ENCODE data around the gene P2RX6. TPM values are rescaled to one million over a fixed set of nuclear protein-coding genes. Genes with fewer than 3 reads are reported as not detected.
A peak's percentile ranks its signal among the peaks of the same experiment; 100 is the strongest.
"Not testable (repeated sequence)": the region's sequence is repeated elsewhere in the genome, so short reads cannot be mapped to it uniquely, and the experiment has no call there.

Gene P2RX6
- total and polyA plus RNA-seq, 9 donors: 15.3 to 29.6 (median 22.6) TPM

DNA sequence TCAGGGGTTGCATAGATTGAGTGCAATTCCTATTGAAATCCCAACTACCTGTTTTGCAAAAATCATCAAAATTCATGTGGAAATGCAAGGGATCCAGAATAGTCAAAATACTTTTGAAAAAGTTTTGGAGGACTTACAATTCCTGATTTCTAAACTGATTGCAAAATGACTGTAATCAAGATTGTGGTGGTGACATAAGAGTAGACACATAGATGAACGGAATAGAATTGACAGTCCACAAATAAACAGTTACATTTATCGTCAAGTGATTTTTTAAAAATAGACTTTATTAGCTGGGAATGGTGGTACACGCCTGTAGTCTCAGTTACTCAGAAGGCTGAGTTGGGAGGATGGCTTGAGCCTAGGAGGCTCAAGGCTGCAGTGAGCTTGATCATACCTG lies 20.0 kb downstream of the P2RX6 start:
- no peak overlapping the region for H3K27ac ChIP-seq (ENCODE audit: low read length)
- no peaks in the 10 kb centered on the region for H3K36me3 ChIP-seq (ENCODE audit: control insufficient read depth, insufficient read depth, low read length)
- peaks cover 21% of the 10 kb centered on the region for H3K27me3 ChIP-seq (ENCODE audit: control insufficient read depth, insufficient read depth, low read length)
- H3K4me3 ChIP-seq (ENCODE audit: low read length): no peak overlapping the region
- H3K4me1 ChIP-seq (ENCODE audit: control insufficient read depth, insufficient read depth, low read length): peaks cover 22% of the 10 kb centered on the region
- no CpG with 5 or more reads among the region's 3 CpGs for WGBS (ENCODE audit: insufficient coverage)
- H3K9me3 ChIP-seq (replicated peaks; ENCODE audit: control insufficient read depth, low read depth, low read length): no peaks in the 10 kb centered on the region
- DNase-seq: no peak

DNA sequence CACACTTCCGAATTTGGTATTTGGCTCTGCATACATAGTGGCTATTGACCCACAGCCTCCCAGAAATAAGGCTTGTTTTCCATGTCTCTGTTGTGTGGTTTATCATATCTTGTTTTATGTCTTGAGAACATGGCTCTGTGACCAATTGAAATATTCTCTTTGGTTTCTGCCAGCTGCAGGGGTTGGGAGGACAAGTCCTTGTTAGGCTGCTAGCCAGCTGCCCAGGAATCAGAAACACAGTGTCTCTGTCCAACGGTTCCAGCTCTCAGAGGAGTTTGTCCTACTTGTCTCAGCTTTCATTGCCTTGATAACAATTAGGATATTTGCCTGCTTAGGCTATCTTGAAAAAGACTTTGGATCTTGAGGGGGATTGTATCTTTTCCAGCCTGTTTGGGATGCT lies 23.4 kb downstream of the P2RX6 start:
- Histone ChIP-seq H3K4me1 (ENCODE audit: control insufficient read depth, insufficient read depth, low read length) (peaks cover 10% of the 10 kb centered on the region), H3K36me3 (ENCODE audit: control insufficient read depth, insufficient read depth, low read length) (no peaks in the 10 kb centered on the region), H3K9me3 (replicated peaks; ENCODE audit: control insufficient read depth, low read depth, low read length) (no peaks in the 10 kb centered on the region), H3K4me3 (ENCODE audit: low read length) (no peak overlapping the region), H3K27me3 (ENCODE audit: control insufficient read depth, insufficient read depth, low read length) (peaks cover under 1% of the 10 kb centered on the region), H3K27ac (ENCODE audit: low read length) (no peak overlapping the region)
- peak; percentile 63 for DNase-seq
- WGBS (ENCODE audit: insufficient coverage): no CpG with 5 or more reads among the region's 2 CpGs

DNA sequence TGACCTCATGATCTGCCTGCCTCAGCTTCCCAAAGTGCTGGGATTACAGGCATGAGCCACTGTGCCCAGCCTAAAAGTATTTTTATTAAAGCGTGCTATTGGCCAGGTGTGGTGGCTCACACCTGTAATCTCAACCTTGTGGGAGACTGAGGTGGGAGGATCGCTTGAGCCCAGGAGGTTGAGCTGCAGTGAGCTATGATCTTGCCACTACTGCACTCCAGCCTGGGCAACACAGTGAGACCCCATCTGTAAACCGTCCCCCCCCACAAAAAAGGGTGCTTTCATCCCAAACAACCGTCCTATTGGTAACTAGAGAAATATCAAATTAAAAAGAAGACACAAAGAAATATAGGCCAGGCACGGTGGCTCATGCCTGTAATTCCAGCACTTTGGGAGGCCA lies 24.2 kb downstream of the P2RX6 start:
- no CpG with 5 or more reads among the region's 5 CpGs for WGBS (ENCODE audit: insufficient coverage)
- H3K9me3 ChIP-seq (replicated peaks; ENCODE audit: control insufficient read depth, low read depth, low read length); H3K4me3 ChIP-seq (ENCODE audit: low read length); DNase-seq; H3K36me3 ChIP-seq (ENCODE audit: control insufficient read depth, insufficient read depth, low read length); H3K27me3 ChIP-seq (ENCODE audit: control insufficient read depth, insufficient read depth, low read length); H3K27ac ChIP-seq (ENCODE audit: low read length): not testable (repeated sequence)
- peaks cover 18% of the 10 kb centered on the region for H3K4me1 ChIP-seq (ENCODE audit: control insufficient read depth, insufficient read depth, low read length)

DNA sequence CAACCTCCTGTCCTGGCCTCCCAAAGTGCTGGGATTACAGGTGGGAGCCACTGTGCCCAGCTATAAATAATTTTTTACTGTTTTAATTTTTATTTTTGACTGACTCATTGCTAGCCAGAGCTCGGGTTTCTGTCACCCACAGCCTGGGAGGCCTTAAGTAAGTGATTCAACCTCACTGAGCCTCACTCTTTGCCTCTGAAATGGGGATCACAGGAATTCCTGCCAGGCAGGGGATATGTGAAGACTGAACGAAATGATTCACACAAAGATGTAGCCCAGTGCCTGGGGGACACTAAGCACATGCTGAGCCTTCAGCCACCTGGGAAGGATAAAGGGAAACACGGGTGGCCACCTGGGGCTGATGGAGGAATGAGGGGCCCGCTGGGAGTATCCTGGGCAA lies 27.0 kb downstream of the P2RX6 start:
- Histone ChIP-seq H3K9me3 (replicated peaks; ENCODE audit: control insufficient read depth, low read depth, low read length) (no peaks in the 10 kb centered on the region), H3K4me3 (ENCODE audit: low read length) (no peak overlapping the region), H3K27ac (ENCODE audit: low read length) (no peak overlapping the region), H3K27me3 (ENCODE audit: control insufficient read depth, insufficient read depth, low read length) (no peaks in the 10 kb centered on the region), H3K36me3 (ENCODE audit: control insufficient read depth, insufficient read depth, low read length) (no peaks in the 10 kb centered on the region), H3K4me1 (ENCODE audit: control insufficient read depth, insufficient read depth, low read length) (peaks cover 39% of the 10 kb centered on the region)
- no peak for DNase-seq
- 68% methylated on average over 4 of the region's 4 CpGs for WGBS (ENCODE audit: insufficient coverage)

DNA sequence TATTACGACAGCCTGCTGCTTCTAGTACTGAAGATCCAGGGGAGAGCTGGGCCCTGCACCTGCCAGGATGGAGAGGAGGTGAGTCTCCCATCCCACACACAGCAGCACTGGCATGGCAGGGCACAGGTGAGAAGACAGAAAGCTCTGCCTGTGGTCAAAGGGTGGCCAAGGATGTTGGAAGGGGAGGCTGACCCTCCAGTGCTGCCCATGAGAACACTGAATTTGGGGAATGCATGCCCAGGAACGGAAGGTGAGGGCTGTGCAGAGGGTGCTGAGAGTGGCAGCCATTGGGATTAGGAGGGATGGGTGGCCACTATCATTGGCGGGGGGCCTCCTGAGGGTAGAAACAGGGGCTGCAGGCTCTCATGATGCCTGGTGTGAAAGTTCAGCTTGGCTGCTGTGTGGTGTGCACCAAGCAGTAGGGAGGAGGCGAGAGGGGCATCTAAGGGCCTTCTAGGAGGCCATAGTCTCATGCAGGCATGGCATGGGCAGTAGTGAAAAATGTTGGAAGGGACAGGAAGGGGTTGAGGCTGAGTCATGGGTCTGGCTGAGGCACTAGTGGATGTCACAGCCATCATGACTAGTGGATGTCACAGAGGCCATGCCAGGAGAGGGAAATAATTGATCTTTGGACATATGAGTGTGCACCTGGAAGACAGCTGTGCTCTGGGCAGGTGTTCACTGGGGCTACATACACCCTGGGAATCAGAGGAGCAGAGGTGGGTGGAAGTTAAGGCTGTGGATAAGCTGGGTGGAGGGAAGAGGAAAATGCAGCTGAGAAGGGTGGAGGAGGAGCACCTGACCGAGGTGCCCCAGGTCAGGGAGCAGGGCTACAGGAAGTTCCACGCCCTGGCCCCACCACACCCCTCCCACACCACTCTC lies 28.3 kb downstream of the P2RX6 start:
- no peak overlapping the region for H3K4me3 ChIP-seq (ENCODE audit: low read length)
- H3K36me3 ChIP-seq (ENCODE audit: control insufficient read depth, insufficient read depth, low read length): no peaks in the 10 kb centered on the region
- H3K4me1 ChIP-seq (ENCODE audit: control insufficient read depth, insufficient read depth, low read length): peaks cover 33% of the 10 kb centered on the region
- no peak overlapping the region for H3K27ac ChIP-seq (ENCODE audit: low read length)
- 58% methylated on average over 3 of the region's 6 CpGs for WGBS (ENCODE audit: insufficient coverage)
- DNase-seq: no peak
- no peaks in the 10 kb centered on the region for H3K27me3 ChIP-seq (ENCODE audit: control insufficient read depth, insufficient read depth, low read length)
- H3K9me3 ChIP-seq (replicated peaks; ENCODE audit: control insufficient read depth, low read depth, low read length): no peaks in the 10 kb centered on the region

DNA sequence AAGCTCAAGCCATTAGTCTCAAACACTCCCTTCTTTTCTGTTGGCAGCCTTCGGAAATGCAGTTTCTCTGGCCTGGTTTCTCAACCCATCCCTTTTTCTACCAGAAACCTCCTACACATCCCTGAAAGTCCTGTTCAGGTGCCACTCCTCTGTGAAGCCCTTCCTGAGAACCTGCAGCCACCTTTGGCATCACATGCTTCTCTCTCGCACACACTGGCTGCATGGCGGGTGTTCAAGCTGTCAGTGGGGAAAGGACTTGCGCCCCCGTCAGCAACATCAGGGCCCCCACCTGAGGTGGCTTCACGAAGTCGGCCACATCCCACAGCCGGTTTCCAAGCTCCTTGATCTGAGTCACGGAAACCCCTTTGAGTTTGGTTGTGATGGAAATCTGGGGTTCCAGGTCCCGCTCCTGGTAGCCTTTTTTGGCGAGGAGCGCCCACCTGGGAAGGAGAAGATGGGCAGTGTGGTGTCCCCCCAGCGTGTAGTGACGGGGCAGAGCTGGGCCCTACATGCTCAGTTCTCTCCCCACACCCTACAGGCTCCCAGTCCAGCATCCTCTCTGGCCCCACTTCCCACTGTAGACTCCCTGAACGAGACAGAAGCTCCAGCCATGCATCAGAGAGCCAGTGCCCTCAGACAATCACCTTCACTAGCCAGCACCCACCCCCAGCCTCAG lies 29.0 kb downstream of the P2RX6 start:
- H3K27me3 ChIP-seq (ENCODE audit: control insufficient read depth, insufficient read depth, low read length): no peaks in the 10 kb centered on the region
- DNase-seq: no peak
- H3K4me3 ChIP-seq (ENCODE audit: low read length): peak overlapping the region; percentile 51
- WGBS (ENCODE audit: insufficient coverage): 80% methylated on average over 5 of the region's 15 CpGs
- H3K4me1 ChIP-seq (ENCODE audit: control insufficient read depth, insufficient read depth, low read length): peaks cover 33% of the 10 kb centered on the region
- no peaks in the 10 kb centered on the region for H3K36me3 ChIP-seq (ENCODE audit: control insufficient read depth, insufficient read depth, low read length)
- no peaks in the 10 kb centered on the region for H3K9me3 ChIP-seq (replicated peaks; ENCODE audit: control insufficient read depth, low read depth, low read length)
- H3K27ac ChIP-seq (ENCODE audit: low read length): peak overlapping the region; percentile 69

DNA sequence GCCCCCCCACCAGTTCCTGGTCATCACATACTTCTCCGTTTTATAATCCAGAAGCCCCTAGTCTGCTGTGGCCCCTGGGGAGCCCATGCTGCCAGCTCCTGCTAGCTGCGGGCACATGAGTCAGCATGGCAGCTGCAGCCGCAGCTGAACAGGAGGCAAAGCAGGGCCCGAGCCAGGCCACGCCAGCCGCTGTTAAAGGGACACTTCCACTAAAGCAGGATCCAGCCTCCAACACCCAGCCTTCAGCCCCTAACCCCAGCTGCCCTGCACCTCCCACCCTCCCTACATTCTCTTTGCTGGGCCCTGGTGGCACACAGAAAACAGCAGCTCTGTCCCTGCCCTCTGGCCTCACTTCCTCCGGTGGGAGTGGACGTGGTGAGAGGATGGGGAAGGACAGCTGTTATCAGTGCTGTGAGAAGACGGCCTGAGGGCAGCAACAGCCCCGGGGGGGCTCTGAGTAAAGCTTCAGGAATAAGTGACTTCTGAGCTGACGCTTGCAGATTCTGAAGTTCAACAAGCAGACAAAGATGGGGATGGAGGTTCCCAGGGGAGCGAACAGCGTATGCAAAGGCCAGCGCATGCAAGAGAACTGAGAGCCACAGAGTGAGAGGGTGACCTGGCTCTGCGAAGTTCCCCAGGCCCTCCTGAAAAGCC lies 30.1 kb downstream of the P2RX6 start:
- Histone ChIP-seq H3K4me1 (ENCODE audit: control insufficient read depth, insufficient read depth, low read length) (peaks cover 33% of the 10 kb centered on the region), H3K27me3 (ENCODE audit: control insufficient read depth, insufficient read depth, low read length) (no peaks in the 10 kb centered on the region), H3K4me3 (ENCODE audit: low read length) (peak overlapping the region; percentile 51), H3K9me3 (replicated peaks; ENCODE audit: control insufficient read depth, low read depth, low read length) (no peaks in the 10 kb centered on the region), H3K27ac (ENCODE audit: low read length) (peak overlapping the region; percentile 81), H3K36me3 (ENCODE audit: control insufficient read depth, insufficient read depth, low read length) (no peaks in the 10 kb centered on the region)
- 16% methylated on average over 14 of the region's 15 CpGs for WGBS (ENCODE audit: insufficient coverage)
- peak; percentile 64 for DNase-seq

DNA sequence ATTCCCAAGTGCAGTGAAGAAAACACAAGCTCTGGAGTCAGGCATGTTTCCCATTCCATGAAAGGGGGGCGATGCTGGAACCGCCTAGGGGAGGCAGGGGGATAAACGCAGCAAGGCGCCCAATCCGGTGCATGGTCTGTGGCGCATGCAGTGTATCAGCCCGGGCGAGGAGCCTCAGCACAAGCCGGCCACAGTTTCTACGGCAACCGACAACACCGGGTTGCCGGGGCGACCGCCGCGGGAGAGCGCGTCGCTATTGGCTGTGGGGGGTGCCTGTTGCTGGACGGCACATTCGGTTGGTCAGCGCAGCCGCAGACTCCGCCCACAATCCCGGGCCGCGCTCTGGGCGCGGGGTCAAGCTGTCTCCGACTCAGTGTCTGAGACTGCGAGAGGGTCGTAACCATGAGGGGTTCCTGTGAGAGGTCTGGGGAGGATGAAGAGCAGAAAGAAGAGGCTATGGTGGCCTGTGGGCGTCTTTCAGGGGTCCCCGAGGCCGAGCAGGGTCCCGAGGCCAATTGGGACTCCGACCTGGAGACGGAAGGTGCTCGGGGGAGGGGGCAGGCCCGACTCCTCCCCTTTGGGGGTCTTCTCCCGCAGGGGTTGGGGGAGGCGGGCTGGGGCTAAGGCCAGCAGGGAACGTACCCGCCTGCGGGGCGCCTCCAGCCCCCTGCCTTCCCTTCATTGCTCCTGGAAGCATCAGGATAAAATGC lies 30.8 kb downstream of the P2RX6 start, which contains the start of gene LRRC74B:
Gene LRRC74B, plus strand, starts transcription at position 362 of the 710 bp plus-strand sequence. Its CDS starts 41 bp downstream, at position 403.
- peak within 1 kb of the TSS; percentile 81 for H3K27ac ChIP-seq (ENCODE audit: low read length)
- WGBS (ENCODE audit: insufficient coverage): under 1% methylated on average over 26 of the region's 47 CpGs
- H3K27me3 ChIP-seq (ENCODE audit: control insufficient read depth, insufficient read depth, low read length): no peaks in the 10 kb centered on the region
- DNase-seq: peak; percentile 94
- no peaks in the 10 kb centered on the region for H3K9me3 ChIP-seq (replicated peaks; ENCODE audit: control insufficient read depth, low read depth, low read length)
- peaks cover 33% of the 10 kb centered on the region for H3K4me1 ChIP-seq (ENCODE audit: control insufficient read depth, insufficient read depth, low read length)
- no peaks in the 10 kb centered on the region for H3K36me3 ChIP-seq (ENCODE audit: control insufficient read depth, insufficient read depth, low read length)
- H3K4me3 ChIP-seq (ENCODE audit: low read length): peak within 1 kb of the TSS; percentile 51

DNA sequence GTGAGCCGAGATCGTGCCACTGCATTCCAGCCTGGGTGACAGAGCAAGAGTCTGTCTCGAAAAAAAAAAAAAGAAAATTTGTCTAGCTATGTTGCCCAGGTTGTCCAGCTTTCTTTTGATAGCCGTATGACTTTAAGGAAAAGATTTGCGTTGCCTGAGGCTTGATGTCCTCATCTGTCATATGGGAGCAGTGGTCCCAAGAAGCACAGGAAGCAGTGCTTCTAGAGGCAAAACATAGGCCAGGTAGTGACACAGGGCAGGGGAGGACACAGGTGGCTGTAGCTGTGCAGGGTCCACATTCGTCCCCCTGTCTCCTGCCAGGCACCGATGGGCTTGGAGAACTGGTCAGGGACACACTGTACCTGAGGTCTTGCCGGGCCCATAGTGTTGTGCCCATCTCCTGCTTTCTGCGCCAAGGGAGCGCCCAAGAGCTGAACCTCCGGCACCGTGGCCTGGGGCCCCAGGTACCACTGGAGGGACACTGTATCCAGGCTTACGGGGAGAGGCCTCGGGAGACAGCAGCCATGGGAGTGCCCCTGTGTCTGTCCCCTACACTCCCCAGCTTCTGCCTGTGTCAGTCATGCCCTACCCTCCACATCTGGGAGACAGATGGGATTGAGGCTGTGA lies 32.2 kb downstream of the P2RX6 start:
- Histone ChIP-seq H3K27ac (ENCODE audit: low read length) (no peak overlapping the region), H3K36me3 (ENCODE audit: control insufficient read depth, insufficient read depth, low read length) (no peaks in the 10 kb centered on the region), H3K4me1 (ENCODE audit: control insufficient read depth, insufficient read depth, low read length) (peaks cover 33% of the 10 kb centered on the region), H3K27me3 (ENCODE audit: control insufficient read depth, insufficient read depth, low read length) (no peaks in the 10 kb centered on the region), H3K9me3 (replicated peaks; ENCODE audit: control insufficient read depth, low read depth, low read length) (no peaks in the 10 kb centered on the region), H3K4me3 (ENCODE audit: low read length) (no peak overlapping the region)
- 89% methylated on average over 12 of the region's 14 CpGs for WGBS (ENCODE audit: insufficient coverage)
- no peak for DNase-seq
